GM18517 (cell line): ENCODE measurements around the gene ACADL.
"Not testable (repeated sequence)": the region's sequence is repeated elsewhere in the genome, so short reads cannot be mapped to it uniquely, and the experiment has no call there.

Experiments
- ATAC-seq: cut with Tn5 transposase; IDR thresholded peaks from one replicate; pipeline ENCODE4 v1.9.1; 2021; ENCODE audit warnings: mild to moderate bottlenecking, moderate library complexity; ENCODE audit not compliant: unreplicated experiment

ACADL gene

DNA sequence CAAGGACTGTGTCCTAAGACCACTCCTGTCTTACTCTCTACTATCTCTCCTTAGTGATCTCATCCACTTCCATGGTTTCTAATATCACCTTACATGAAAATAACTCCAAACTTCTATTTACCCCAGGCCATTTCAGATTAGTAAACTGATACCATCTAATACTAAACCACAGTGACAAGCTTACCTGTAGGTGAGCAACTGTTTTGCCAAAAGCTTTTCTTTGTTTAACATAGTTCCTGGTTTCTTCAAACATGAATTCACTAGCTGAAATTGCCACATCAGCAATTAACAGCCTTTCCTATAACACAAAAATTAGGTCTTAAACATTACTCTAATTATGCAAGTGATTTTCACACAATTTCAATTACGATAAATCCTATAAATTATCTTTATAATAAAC, 22.1 kb downstream of the ACADL start:
- ATAC-seq, result no peak

GRCh38 chr2:210199854-210200253, 25.4 kb downstream of the ACADL start:
- ATAC-seq, result no peak

GRCh38 chr2:210199186-210199765, 26.0 kb downstream of the ACADL start:
- peak; percentile 47 for ATAC-seq

- no peak for ATAC-seq
These were observed 26.9 kb downstream of the ACADL start for GRCh38 chr2:210198326-210198725.

DNA sequence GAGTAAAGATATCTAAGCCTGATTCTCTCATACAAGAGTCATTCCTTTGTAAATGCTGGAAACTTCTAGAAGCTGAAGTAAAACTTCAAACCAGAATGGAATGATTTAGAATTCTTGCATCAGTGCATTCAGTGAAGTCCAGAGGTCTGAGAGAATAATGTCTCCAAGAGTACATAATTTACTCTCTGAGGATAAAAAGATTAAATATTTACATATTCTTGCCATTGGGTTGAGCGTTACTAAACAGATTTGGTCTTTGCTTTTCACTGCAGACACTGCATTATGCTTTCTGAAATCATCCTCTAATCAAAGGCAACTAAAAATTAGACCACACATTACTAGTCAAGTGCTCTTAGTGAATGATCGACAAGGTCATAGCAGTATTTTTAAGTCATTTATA, 27.5 kb downstream of the ACADL start:
- no peak for ATAC-seq

DNA sequence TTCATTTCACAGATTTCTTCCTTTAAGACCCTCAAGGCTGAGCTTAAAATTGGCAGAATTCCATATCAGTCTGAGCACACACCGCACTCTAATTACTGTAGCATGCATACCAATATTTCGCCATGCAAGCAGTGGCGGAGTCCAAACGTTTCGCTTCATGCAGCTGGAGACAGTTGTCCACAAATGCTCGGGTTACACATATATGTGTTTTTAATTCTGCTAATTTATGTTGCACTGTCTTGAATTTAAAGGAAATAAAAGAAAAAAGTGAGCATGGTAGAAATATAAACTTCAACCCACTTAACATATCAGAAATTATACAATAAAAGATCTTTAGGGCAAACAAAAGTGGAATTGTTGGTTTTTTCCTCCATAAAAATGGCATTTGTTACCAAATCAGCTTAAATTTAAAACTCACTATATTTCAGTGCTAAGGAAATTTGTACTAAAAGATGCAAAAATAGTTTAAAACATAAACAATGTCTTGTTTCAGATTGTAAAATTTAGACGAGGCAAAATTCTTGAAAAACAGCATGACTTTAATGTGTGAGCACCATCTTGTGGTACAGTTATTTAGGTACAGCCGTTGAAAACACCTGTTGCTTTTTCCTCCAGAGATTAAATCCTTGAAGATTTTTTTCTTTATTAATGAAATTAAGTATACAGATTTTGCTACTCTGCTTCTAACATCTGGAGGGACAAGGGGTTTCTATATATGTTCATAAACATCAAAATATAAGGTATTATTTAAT, 30.0 kb downstream of the ACADL start:
- peak; percentile 37 for ATAC-seq

DNA sequence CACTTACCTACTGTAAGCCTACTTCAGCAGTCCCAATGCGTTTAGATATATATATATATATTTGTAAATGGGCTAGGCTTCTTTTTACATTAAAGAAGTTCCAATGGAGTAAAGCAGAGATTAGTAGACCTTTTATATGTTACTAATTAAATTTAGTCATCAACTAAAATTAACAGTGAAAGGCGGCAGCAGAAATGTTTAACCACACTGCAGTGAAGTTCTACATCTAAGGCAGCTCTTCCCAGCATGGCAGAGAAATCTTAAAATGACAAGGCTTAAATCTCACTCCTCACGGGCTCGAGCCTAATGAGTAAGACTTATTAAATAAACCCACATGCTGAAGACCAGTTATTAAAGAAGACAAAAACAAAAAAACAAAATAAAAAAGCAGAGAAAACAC, 34.9 kb downstream of the ACADL start:
- ATAC-seq, result no peak

DNA sequence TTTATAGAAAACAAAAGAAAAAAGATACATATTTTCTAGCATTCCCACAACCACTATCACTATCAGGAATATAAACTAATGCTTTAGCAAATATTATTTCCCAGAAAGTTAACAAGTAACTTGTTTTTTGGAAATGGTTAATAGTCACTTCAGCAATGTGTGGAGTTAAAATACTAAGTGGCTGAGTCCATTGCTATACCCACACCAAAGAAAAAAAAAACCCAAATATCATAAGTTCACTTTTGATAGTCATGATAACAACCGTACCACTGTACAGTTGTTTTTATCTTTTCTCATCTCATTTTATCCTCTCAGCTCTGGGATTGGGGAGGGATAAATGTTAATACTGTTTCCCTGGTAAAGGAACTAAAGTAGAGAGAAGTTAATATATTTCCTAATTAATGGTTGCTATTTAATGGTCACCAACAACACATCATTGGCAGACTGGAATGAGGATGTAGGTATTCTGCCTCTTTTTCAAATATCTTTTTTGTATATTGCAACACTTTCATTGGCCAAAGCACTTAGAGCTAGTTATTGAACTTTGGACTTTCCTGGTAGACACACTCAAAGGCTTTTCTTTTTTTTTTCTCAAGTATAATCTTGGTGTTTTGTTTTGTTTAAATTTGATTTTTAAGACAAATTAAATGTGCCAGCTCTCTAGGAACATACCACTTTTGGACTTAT, 35.7 kb downstream of the ACADL start:
- ATAC-seq, result no peak

GRCh38 chr2:210188755-210189154, 36.5 kb downstream of the ACADL start:
- no peak for ATAC-seq

DNA sequence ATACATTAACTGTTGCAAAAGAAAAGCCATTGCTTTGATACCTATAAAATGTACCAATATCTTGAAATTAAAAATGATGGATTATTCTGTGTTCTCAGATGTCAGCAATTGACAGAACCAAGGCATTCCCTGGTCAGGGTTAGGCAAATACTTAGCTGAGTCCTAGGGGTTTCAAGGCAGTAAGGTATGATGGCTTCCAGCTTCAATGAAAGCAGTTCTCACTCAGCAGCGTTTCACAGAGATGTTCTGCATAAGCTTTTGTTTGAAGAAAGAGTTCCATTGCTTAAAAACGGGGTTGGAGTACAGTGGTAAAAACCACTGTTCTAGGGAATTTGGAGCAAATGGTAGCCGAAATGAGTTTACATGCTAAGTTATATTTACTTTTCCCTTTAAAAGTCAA, 37.1 kb downstream of the ACADL start:
- no peak for ATAC-seq

GRCh38 chr2:210183936-210184335, 41.3 kb downstream of the ACADL start:
- not testable (repeated sequence) for ATAC-seq

- not testable (repeated sequence) for ATAC-seq
These were observed 43.6 kb downstream of the ACADL start for GRCh38 chr2:210181606-210182088.

- ATAC-seq, result not testable (repeated sequence)
These were observed 44.1 kb downstream of the ACADL start for GRCh38 chr2:210181033-210181605.

GRCh38 chr2:210180477-210180876, 44.8 kb downstream of the ACADL start:
- ATAC-seq, result no peak

DNA sequence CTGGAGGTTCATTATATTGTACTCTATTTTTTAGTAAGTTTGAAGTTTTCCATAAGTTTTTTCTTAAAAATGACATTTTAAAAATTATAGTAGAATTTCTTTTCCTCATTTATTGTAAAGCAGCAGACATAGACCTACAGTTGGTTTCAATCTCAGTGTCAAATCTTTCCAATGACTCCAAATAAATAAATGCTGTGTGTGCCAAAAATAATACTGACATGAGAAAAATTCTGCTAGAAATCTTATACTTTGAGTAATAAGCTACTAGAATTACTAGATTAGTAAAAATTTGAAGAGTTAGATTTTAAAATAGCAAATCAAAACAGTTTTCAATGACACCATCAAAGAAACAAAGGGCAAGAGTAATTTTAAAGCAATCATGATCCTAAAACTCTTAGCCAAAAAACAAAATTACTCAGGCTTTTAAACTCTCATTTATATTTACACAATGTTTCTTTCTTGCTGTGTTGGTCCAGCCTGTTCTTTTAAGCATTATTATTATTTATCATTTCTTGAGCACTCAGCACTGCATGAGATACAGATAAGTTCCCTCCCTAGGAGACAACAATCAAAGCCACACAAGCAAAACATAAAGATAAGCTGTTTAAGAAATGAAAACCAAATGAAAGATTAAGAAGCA, 45.8 kb downstream of the ACADL start:
- no peak for ATAC-seq

GRCh38 chr2:210177769-210178168, 47.5 kb downstream of the ACADL start:
- ATAC-seq, result no peak

DNA sequence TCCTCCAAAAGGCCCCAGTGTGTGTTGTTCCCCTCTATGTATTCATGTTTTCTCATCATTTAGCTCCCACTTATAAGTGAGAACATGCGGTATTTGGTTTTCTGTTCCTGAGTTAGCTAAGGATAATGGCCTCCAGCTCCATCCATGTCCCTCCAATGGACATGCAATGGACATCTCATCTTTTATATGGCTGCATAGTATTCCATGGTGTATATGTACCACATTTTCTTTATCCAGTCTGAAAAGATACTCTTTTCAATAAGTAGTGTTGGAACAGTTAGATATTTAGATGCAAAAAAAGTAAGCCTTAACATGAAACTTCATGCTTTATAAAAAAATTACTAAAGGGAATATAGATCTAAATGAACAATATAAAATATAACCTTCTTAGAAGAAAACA, 48.1 kb downstream of the ACADL start:
- not testable (repeated sequence) for ATAC-seq

DNA sequence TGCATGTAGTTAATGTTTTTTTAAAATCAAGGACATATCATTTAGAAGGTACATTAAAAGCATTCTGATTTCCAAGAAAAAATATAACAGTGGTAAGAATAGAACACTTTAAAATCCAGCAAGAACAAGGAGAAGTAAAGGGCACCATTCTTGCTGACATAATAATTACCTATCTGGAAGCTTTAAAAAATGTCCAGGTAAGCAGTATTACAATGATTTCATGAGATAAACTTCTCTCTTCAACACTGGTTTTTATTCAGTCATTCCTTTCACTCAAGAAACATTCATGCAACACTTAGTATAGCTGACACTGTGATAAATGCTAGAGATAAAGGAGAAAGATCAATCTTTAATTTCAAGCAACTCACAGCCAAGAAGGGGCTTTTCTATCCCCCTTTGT, 51.2 kb downstream of the ACADL start:
- ATAC-seq, result no peak

DNA sequence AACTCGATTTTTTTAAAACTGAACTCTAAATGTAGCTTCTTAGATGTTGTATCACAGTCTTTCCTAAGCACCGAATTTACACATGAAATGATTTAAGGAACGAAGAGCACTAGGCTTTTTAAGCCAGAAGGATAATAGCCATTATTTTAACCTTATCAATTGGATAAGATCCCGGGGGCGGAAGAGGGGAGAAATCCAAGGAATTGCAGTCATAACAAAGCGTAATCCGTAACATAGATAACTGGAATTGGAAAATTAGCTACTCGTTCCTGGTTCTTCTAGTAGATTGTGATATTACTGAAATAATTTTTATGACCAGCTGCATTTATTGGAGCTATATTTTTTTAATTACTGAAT, 53.0 kb downstream of the ACADL start:
- no peak for ATAC-seq

GRCh38 chr2:210171309-210172218, 53.7 kb downstream of the ACADL start, which contains the start of gene KANSL1L:
Gene KANSL1L (minus strand): TSS chr2:210171409. CDS start chr2:210154582, 16,827 bp downstream.
- peak; percentile 55 for ATAC-seq
